Measurements from ENCODE around the gene GSTM1. TPM values are rescaled to one million over a fixed set of nuclear protein-coding genes. Genes with fewer than 3 reads are reported as not detected.

Gene GSTM1
- total RNA-seq, 4 donors from 2014 or later, result 18.1 TPM; not detected in 3

GRCh38 chr1:109712321-109712864 is 24.8 kb downstream of the GSTM1 start:
- H3K27ac ChIP-seq, result peak overlapping the region in 1 of 4 donors; percentile 41

GRCh38 chr1:109713636-109714035 is 26.0 kb downstream of the GSTM1 start:
- Histone ChIP-seq H3K36me3 (no peaks in the 10 kb centered on the region), H3K4me3 (no peak overlapping the region), H3K4me1 (no peaks in the 10 kb centered on the region), H3K27me3 (no peaks in the 10 kb centered on the region), H3K27ac (no peak overlapping the region), H3K9me3 (no peaks in the 10 kb centered on the region)
- DNase-seq, result no peak
- WGBS, 2 donors (ENCODE audit: low coverage in 1 of 2), result 70 to 80% methylated on average over 3 to 5 of the region's 5 CpGs
- TF ChIP-seq EP300 (IDR thresholded peaks at IDR 0.05; ENCODE audit: low read depth) (no peak), POLR2A (IDR thresholded peaks at IDR 0.05) (no peak), POLR2AphosphoS5 (IDR thresholded peaks at IDR 0.05) (no peak), CTCF (IDR thresholded peaks at IDR 0.05) (no peak)
- intact Hi-C loops (cut with DNase I; ENCODE audit: low total_unique reads) (no loop called here), in situ Hi-C loops (cut with MboI; ENCODE audit: low pct_ligation_motif_present in 1 of 4, low pct_unique_long_range_greater_than_20kb in 1 of 4, low sequenced_read_pairs in 3 of 4) (no loop called here)

More at GRCh38 chr1:109712321-109712864, 24.8 kb downstream of the GSTM1 start:
- intact Hi-C loops (cut with DNase I; ENCODE audit: low total_unique reads), result no loop called here
- no peaks in the 10 kb centered on the region for H3K36me3 ChIP-seq
- no peaks in the 10 kb centered on the region for H3K4me1 ChIP-seq
- no peak for DNase-seq
- no peaks in the 10 kb centered on the region for H3K27me3 ChIP-seq
- TF ChIP-seq POLR2A (IDR thresholded peaks at IDR 0.05) (no peak), CTCF (IDR thresholded peaks at IDR 0.05) (no peak), POLR2AphosphoS5 (IDR thresholded peaks at IDR 0.05) (no peak), EP300 (IDR thresholded peaks at IDR 0.05; ENCODE audit: low read depth) (no peak)
- 60 to 81% methylated on average over 3 to 18 of the region's 22 CpGs for WGBS, 2 donors (ENCODE audit: low coverage in 1 of 2)
- H3K4me3 ChIP-seq, result peak overlapping the region in 2 of 4 donors; percentile 4 to 38
- in situ Hi-C loops (cut with MboI; ENCODE audit: low pct_ligation_motif_present in 1 of 4, low pct_unique_long_range_greater_than_20kb in 1 of 4, low sequenced_read_pairs in 3 of 4), result no loop called here
- no peaks in the 10 kb centered on the region for H3K9me3 ChIP-seq

GRCh38 chr1:109714661-109715372 is 27.2 kb downstream of the GSTM1 start:
- Histone ChIP-seq H3K9me3 (no peaks in the 10 kb centered on the region), H3K36me3 (no peaks in the 10 kb centered on the region), H3K27ac (no peak overlapping the region), H3K27me3 (no peaks in the 10 kb centered on the region), H3K4me3 (no peak overlapping the region), H3K4me1 (no peaks in the 10 kb centered on the region)
- in situ Hi-C loops (cut with MboI; ENCODE audit: low pct_ligation_motif_present in 1 of 4, low pct_unique_long_range_greater_than_20kb in 1 of 4, low sequenced_read_pairs in 3 of 4), result no loop called here
- intact Hi-C loops (cut with DNase I; ENCODE audit: low total_unique reads), result no loop called here
- TF ChIP-seq EP300 (IDR thresholded peaks at IDR 0.05; ENCODE audit: low read depth), result no peak
- no peak for TF ChIP-seq POLR2A (IDR thresholded peaks at IDR 0.05)
- TF ChIP-seq POLR2AphosphoS5 (IDR thresholded peaks at IDR 0.05), result no peak
- no peak for TF ChIP-seq CTCF (IDR thresholded peaks at IDR 0.05)
- 79 to 87% methylated on average over 5 to 12 of the region's 12 CpGs for WGBS, 2 donors (ENCODE audit: low coverage in 1 of 2)
- DNase-seq, result no peak

- Histone ChIP-seq H3K9me3 (no peaks in the 10 kb centered on the region), H3K4me1 (no peaks in the 10 kb centered on the region), H3K36me3 (no peaks in the 10 kb centered on the region), H3K27me3 (no peaks in the 10 kb centered on the region), H3K27ac (no peak overlapping the region), H3K4me3 (no peak overlapping the region)
- TF ChIP-seq POLR2AphosphoS5 (IDR thresholded peaks at IDR 0.05), result no peak
- TF ChIP-seq EP300 (IDR thresholded peaks at IDR 0.05; ENCODE audit: low read depth), result no peak
- no peak for TF ChIP-seq POLR2A (IDR thresholded peaks at IDR 0.05)
- no peak for TF ChIP-seq CTCF (IDR thresholded peaks at IDR 0.05)
- intact Hi-C loops (cut with DNase I; ENCODE audit: low total_unique reads) (no loop called here), in situ Hi-C loops (cut with MboI; ENCODE audit: low pct_ligation_motif_present in 1 of 4, low pct_unique_long_range_greater_than_20kb in 1 of 4, low sequenced_read_pairs in 3 of 4) (no loop called here)
- DNase-seq, result no peak
- 78% methylated on average over 3 of the region's 3 CpGs; no CpG with 5 or more reads in 1 of the 2 donors for WGBS, 2 donors (ENCODE audit: low coverage in 1 of 2)
These were observed 28.5 kb downstream of the GSTM1 start for GRCh38 chr1:109716121-109716520.
